IPS-NIHi7 (cell line): ENCODE data around the gene SLC25A45.
"Not testable (repeated sequence)": the region's sequence is repeated elsewhere in the genome, so short reads cannot be mapped to it uniquely, and the experiment has no call there.

Source experiments
- DNase-seq: peaks from one replicate; pipeline ENCODE4 v3.0.0; 2012; ENCODE audit warnings: mixed read lengths; ENCODE audit errors: extremely low spot score

The SLC25A45 gene

GRCh38 chr11:65362966-65363365 lies 19.5 kb downstream of the SLC25A45 start:
- DNase-seq, result no peak

GRCh38 chr11:65362320-65362931 lies 20.0 kb downstream of the SLC25A45 start:
- no peak for DNase-seq

GRCh38 chr11:65357856-65358356 lies 24.5 kb downstream of the SLC25A45 start:
- DNase-seq, result no peak

- no peak for DNase-seq
These were observed 26.0 kb downstream of the SLC25A45 start for GRCh38 chr11:65356394-65356972.

- no peak for DNase-seq
These were observed 26.6 kb downstream of the SLC25A45 start for GRCh38 chr11:65355776-65356393.

- peak; percentile 51 for DNase-seq
These were observed 27.3 kb downstream of the SLC25A45 start for GRCh38 chr11:65355013-65355775.

- peak; percentile 100 for DNase-seq
These were observed 28.0 kb downstream of the SLC25A45 start, which contains the start of gene TIGD3 for GRCh38 chr11:65354265-65355012. TSS of gene TIGD3 (plus strand) at chr11:65354751. CDS start at chr11:65355809, 1,058 bp downstream.

- peak; percentile 57 for DNase-seq
These were observed 28.6 kb downstream of the SLC25A45 start for GRCh38 chr11:65353900-65354264.

- no peak for DNase-seq
These were observed 29.1 kb downstream of the SLC25A45 start for GRCh38 chr11:65353376-65353775.

GRCh38 chr11:65352783-65353182 lies 29.7 kb downstream of the SLC25A45 start:
- no peak for DNase-seq

- DNase-seq, result no peak
These were observed 30.9 kb downstream of the SLC25A45 start for GRCh38 chr11:65351511-65351910.

- no peak for DNase-seq
These were observed 40.6 kb downstream of the SLC25A45 start for GRCh38 chr11:65341856-65342255.

- DNase-seq, result no peak
These were observed 42.2 kb downstream of the SLC25A45 start for GRCh38 chr11:65340226-65340625.

GRCh38 chr11:65338676-65339075 lies 43.8 kb downstream of the SLC25A45 start:
- DNase-seq, result no peak

GRCh38 chr11:65334696-65335295 lies 47.6 kb downstream of the SLC25A45 start:
- DNase-seq, result no peak

GRCh38 chr11:65332591-65332990 lies 49.9 kb downstream of the SLC25A45 start:
- not testable (repeated sequence) for DNase-seq

- no peak for DNase-seq
These were observed 51.9 kb downstream of the SLC25A45 start for GRCh38 chr11:65330544-65330943.

GRCh38 chr11:65329944-65330403 lies 52.5 kb downstream of the SLC25A45 start:
- peak; percentile 69 for DNase-seq

GRCh38 chr11:65329478-65329877 lies 53.0 kb downstream of the SLC25A45 start:
- DNase-seq, result no peak

GRCh38 chr11:65327021-65327420 lies 55.4 kb downstream of the SLC25A45 start:
- no peak for DNase-seq

- DNase-seq, result no peak
These were observed 57.0 kb downstream of the SLC25A45 start for GRCh38 chr11:65325435-65325834.
